ENCODE data around the gene CDH5.

Gene CDH5

DNA sequence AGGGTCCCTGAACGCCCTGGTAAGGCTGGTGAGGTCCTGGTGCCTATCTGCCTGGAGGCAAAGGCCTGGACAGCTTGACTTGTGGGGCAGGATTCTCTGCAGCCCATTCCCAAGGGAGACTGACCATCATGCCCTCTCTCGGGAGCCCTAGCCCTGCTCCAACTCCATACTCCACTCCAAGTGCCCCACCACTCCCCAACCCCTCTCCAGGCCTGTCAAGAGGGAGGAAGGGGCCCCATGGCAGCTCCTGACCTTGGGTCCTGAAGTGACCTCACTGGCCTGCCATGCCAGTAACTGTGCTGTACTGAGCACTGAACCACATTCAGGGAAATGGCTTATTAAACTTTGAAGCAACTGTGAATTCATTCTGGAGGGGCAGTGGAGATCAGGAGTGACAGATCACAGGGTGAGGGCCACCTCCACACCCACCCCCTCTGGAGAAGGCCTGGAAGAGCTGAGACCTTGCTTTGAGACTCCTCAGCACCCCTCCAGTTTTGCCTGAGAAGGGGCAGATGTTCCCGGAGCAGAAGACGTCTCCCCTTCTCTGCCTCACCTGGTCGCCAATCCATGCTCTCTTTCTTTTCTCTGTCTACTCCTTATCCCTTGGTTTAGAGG, 37.1 kb downstream of the CDH5 start:
- Mint-ChIP-seq H3K4me1 (ENCODE audit: low read depth) (peaks cover 14% of the 10 kb centered on the region), H3K36me3 (ENCODE audit: low read depth) (no peaks in the 10 kb centered on the region), H3K27ac (peak overlapping the region; percentile 38), H3K27me3 (peaks cover 25% of the 10 kb centered on the region), H3K9me3 (no peaks in the 10 kb centered on the region), H3K4me3 (no peak overlapping the region)
- no peak for DNase-seq

DNA sequence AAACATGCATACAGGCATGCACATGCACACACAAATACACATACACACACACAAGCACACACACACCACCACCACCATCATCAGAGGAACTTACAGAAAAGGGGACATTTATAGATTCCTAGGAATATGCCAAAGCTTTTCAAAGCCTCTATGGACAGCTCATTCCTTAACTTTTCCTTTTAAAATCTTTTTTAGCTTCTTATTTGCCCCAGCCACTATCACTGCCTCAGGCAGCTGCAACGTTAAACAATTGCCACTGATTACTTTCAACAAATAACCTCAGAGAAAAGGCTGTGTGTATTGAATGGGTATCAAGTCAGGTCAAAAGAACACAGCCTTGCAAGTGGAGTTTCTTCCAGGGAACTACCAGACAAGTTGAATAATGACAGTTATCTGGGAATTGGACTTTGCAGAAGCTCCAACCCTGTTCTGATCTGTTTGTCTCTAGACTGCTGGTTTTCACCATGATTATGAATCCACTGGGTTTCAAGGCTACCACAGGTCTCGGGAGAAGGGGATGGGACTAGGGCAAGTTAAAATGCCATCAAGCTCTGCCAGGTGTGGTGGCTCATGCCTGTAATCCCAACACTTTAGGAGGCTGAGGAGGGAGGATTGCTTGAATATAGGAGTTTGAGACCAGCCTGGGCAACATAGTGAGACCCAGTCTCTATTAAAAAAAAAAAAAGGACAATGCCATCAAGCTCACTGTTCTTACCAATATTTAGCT, 38.7 kb downstream of the CDH5 start:
- Mint-ChIP-seq H3K36me3 (ENCODE audit: low read depth) (peaks cover 1% of the 10 kb centered on the region), H3K9me3 (no peaks in the 10 kb centered on the region), H3K27me3 (peaks cover 18% of the 10 kb centered on the region), H3K27ac (no peak overlapping the region), H3K4me3 (no peak overlapping the region), H3K4me1 (ENCODE audit: low read depth) (peaks cover 23% of the 10 kb centered on the region)
- no peak for DNase-seq

DNA sequence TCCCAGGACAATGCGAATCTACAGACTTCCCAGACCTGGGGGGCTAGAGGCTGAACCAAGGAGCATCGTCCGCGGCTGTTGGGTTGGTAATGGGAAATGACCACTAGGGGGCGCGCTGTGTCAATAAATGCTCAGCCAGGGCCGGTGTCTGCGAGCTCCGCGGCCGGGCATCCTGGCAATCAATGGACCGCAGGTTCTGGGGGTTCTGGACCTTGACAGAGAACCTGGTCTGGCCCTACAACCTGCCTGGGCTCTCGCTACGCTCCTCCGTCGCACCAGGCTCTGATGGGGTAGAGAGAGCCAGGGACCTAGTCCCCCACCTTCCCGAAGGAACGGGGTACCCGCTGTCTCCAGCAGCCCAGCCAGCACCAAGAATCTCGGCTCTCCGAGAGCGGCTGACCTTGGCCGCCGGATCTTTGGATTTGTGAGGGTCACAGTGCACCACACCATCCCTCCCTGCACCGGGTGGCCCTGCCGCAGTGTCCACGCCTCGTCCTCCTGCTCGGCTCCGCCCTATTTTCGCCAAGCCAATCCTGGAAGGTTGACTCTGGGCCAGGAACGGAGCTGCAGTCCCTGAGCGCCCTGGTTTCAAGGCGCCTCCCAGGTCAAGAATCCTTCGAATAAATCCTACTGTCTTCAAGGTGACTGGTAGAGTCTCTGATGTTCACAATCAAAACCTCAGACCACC, 40.2 kb downstream of the CDH5 start:
- Mint-ChIP-seq H3K27ac (peak overlapping the region; percentile 71), H3K9me3 (no peaks in the 10 kb centered on the region)

DNA sequence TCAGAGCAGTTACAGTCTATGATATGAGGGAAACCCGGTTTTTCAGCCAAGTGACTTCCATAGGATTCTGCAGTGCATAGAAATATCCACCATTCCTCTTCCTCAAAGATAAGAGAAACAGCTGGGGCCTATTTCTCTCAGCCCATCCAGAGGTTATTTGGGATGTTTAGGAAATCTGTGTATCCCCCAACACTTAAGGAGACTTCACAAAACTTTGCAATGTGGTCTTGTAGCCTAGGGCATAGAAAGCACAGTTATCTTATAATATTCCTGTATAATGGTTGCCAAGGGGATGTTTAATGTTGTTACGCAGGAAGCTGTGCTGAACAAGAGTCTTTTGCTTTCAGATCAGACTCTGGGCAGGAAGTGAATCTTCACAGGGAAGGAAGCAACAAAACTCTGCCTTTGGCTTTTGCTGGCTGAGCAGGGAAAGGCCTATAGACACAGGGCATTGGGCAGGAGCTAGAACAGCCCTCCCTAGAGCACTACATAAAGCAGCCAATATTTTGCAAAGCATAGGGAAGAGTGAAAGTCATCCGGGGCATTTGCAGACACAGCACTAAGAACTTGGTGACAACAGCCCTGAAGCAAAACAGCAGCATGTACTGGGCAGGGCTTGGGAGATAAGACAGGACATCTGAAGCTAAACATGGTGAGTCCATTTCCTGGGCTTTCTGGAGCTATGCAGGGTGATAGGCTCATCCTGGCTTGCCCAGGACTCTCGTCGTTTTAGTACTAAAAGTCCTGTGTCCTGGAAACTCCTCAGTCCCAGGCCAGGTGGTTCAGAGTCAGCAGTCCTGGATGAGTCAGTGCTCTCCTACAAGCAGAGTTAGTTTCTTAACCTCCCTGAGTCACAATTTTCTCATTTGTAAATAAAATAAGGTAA, 41.9 kb downstream of the CDH5 start:
- H3K4me1 Mint-ChIP-seq (ENCODE audit: low read depth): peaks cover 23% of the 10 kb centered on the region
- H3K36me3 Mint-ChIP-seq (ENCODE audit: low read depth): peaks cover 13% of the 10 kb centered on the region
- H3K9me3 Mint-ChIP-seq: peaks cover 4% of the 10 kb centered on the region
- H3K27ac Mint-ChIP-seq: peak overlapping the region; percentile 91
- peak overlapping the region; percentile 75 for H3K4me3 Mint-ChIP-seq
- peaks cover 18% of the 10 kb centered on the region for H3K27me3 Mint-ChIP-seq
- DNase-seq: peak; percentile 58

More for the DNA sequence above, 40.2 kb downstream of the CDH5 start:
- DNase-seq: peak; percentile 94
- peaks cover 18% of the 10 kb centered on the region for H3K27me3 Mint-ChIP-seq
- peaks cover 12% of the 10 kb centered on the region for H3K36me3 Mint-ChIP-seq (ENCODE audit: low read depth)
- H3K4me3 Mint-ChIP-seq: peak overlapping the region; percentile 81
- H3K4me1 Mint-ChIP-seq (ENCODE audit: low read depth): peaks cover 23% of the 10 kb centered on the region

DNA sequence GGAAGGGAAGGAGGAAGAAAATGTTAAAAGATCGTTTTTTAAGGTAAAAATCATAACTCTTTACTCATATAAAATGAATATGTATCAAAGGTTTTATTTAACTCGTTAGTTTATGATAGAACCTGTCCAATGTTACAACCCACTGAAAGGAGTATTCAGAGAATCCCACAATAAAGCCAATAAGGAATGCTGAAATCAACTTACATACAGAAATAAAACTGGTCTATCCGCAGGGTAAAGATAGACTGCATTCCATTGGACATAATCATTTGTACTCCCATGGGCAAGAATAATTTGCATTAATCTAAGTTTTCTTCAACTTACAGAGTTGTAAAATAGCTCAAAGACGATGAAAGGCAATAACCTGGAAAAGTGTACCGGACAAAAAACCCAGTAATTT, 42.7 kb downstream of the CDH5 start:
- Mint-ChIP-seq H3K36me3 (ENCODE audit: low read depth) (peaks cover 13% of the 10 kb centered on the region), H3K4me1 (ENCODE audit: low read depth) (peaks cover 23% of the 10 kb centered on the region), H3K4me3 (peak overlapping the region; percentile 75), H3K27me3 (peaks cover 16% of the 10 kb centered on the region), H3K9me3 (peaks cover 4% of the 10 kb centered on the region), H3K27ac (peak overlapping the region; percentile 91)
- DNase-seq: no peak

DNA sequence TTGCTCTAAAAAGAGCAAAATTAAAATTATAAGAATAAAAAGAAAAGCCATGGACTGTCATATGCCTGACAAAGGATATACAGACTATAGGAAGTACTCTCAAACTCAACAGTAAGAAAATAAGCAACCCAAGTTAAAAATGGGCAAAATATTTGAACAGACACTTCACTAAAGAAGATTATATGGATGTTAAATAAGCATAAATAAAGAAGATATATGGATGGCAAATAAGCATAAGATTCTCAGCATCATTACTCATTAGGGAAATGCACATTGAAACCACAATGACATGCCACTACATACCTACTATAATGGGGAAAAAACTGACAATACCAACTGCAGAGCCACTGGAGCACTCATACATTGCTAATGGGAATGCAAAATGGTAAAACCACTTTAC, 45.7 kb downstream of the CDH5 start:
- H3K27ac Mint-ChIP-seq: no peak overlapping the region
- DNase-seq: no peak
- H3K36me3 Mint-ChIP-seq (ENCODE audit: low read depth): peaks cover 13% of the 10 kb centered on the region
- no peak overlapping the region for H3K4me3 Mint-ChIP-seq
- no peaks in the 10 kb centered on the region for H3K27me3 Mint-ChIP-seq
- H3K4me1 Mint-ChIP-seq (ENCODE audit: low read depth): peaks cover 19% of the 10 kb centered on the region
- H3K9me3 Mint-ChIP-seq: peaks cover 4% of the 10 kb centered on the region

DNA sequence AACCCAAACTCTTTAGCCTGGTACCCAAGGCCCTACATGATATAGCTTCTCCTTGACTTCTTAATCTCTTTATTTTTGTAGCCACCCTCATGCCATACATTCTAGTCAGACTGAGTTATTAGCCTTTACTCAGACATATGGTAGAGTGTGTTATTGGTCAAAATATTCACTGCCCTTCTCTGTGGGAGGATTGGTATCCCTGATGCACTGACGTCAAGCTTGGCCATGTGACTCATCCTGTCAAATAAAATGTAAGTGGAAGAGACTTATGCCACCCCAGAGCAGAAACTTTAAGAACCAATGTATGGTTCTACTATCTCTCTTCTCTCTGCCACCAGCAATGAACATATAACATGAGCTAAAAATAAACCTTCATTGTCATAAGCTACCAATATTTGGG, 48.4 kb downstream of the CDH5 start:
- no peaks in the 10 kb centered on the region for H3K27me3 Mint-ChIP-seq
- DNase-seq: no peak
- H3K36me3 Mint-ChIP-seq (ENCODE audit: low read depth): peaks cover 13% of the 10 kb centered on the region
- H3K9me3 Mint-ChIP-seq: peaks cover 4% of the 10 kb centered on the region
- H3K27ac Mint-ChIP-seq: no peak overlapping the region
- H3K4me1 Mint-ChIP-seq (ENCODE audit: low read depth): peaks cover under 1% of the 10 kb centered on the region
- no peak overlapping the region for H3K4me3 Mint-ChIP-seq

DNA sequence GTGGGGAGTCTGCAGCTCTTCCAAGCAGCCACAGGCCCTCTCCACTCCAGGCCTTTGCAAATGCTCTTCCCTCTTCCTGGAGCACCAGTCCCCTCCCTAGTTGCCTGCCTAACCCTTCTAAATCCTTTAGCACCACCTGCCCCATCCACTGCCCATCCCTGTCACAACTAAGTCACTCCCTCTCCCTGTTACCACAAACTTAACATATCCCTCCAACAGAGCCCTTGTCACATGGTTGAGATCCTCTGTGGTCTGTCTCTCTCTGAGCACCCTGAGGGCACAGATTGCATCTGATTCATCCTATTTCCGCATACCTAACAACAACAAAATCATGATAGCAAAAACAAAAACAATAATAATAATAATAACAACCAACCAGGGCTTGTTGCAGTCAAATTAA, 49.6 kb downstream of the CDH5 start:
- Mint-ChIP-seq H3K4me1 (ENCODE audit: low read depth) (no peaks in the 10 kb centered on the region), H3K9me3 (peaks cover 4% of the 10 kb centered on the region), H3K27ac (no peak overlapping the region), H3K4me3 (no peak overlapping the region), H3K27me3 (no peaks in the 10 kb centered on the region), H3K36me3 (ENCODE audit: low read depth) (peaks cover 6% of the 10 kb centered on the region)
- no peak for DNase-seq

DNA sequence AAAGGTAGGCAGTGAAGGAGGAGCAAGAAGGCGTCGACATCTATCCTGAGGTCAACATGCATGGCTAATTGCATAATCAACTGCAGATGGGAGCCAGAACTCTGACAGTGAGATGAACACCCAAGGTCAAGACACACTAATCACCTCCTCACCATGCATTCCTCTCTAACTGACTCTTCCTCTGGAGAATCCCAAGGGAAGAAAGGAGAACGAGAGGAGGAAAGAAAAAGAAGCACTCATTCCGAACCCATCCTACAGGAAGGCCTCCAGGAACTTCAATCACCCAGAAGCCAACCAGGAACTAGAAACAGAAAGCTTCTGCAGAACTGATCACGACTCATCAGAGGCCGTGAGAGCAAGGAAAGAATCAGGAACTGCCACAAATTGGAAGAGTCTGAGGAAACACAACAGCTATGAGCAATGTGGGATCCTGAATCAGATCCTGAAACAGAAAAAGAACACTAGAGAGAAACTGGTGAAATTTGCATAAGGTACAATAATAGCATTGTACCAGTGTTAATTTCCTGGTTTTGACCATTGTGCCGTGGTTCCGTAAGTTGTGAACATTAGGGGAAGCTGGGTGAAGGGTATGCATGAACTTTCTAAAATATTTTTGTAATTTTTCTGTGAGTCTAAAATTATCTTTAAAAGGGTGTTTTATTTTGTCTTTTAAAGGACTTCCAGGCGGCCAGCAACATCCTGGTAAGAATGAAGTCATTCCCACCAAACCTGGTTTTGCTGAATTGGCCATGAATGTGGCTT, 50.6 kb downstream of the CDH5 start:
- Mint-ChIP-seq H3K9me3 (peaks cover 4% of the 10 kb centered on the region), H3K4me3 (no peak overlapping the region), H3K27me3 (peaks cover 5% of the 10 kb centered on the region), H3K36me3 (ENCODE audit: low read depth) (no peaks in the 10 kb centered on the region), H3K4me1 (ENCODE audit: low read depth) (no peaks in the 10 kb centered on the region), H3K27ac (no peak overlapping the region)
- DNase-seq: no peak

DNA sequence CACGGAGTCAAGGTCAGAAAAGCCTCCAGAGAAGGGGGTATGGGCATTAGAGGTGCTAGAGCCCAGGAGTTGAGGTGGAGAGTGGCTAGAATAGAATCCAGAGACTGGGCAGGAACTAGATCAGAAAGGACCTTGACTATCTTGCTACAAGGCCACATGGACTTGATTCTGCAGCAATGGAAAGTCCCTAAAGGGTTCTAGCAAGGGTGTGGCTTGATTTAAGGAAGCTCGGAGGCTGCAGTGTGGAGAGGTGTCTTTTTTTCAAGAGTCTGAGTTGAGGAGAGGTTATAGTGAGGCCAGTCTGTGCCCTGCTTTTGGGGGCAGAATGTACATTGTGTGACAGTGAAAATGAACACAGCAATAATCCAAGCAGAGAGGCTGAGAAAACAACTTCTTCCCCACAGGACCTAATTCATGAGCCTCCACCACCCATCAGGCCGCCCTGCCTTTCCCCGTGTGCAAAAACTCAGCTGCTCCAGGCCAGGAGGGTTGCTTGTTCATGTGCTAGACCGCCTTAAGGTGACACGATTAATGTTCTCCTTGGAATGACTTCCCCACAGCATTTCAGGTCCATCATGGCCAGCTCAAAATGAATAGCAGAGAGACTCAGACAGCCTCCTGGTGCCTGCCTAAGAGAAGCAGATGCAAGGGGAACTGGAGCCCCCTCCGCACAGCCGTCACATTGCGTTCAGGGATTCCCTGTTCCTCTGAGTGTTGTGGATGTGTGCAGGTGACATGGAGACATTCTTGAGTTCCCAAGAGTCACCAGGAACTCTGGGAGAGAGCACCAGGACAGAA, 51.9 kb downstream of the CDH5 start:
- DNase-seq: no peak
- no peaks in the 10 kb centered on the region for H3K9me3 Mint-ChIP-seq
- H3K36me3 Mint-ChIP-seq (ENCODE audit: low read depth): no peaks in the 10 kb centered on the region
- H3K27ac Mint-ChIP-seq: no peak overlapping the region
- H3K4me1 Mint-ChIP-seq (ENCODE audit: low read depth): no peaks in the 10 kb centered on the region
- peaks cover 14% of the 10 kb centered on the region for H3K27me3 Mint-ChIP-seq
- H3K4me3 Mint-ChIP-seq: no peak overlapping the region

DNA sequence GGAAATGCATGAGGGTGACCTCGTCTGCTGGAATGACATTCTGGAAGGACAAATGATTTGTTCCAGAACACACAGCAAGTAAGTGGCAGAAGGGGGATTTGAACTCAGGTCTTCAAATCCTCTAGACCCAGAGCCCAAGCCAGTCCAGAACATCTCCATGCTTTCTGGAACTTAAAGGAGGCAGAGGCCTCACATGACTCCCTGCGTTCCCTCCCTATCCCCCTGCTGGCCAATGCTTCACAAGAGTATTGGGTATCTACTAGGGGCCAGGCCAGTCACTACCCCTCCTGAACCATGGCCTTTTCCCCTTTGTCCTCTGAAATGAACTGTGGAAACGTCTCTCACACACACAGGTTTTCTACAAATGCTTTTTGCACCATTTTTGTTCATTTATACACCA, 53.0 kb downstream of the CDH5 start:
- Mint-ChIP-seq H3K27ac (no peak overlapping the region), H3K27me3 (peaks cover 20% of the 10 kb centered on the region), H3K4me1 (ENCODE audit: low read depth) (no peaks in the 10 kb centered on the region), H3K4me3 (no peak overlapping the region), H3K9me3 (no peaks in the 10 kb centered on the region), H3K36me3 (ENCODE audit: low read depth) (no peaks in the 10 kb centered on the region)
- DNase-seq: no peak

DNA sequence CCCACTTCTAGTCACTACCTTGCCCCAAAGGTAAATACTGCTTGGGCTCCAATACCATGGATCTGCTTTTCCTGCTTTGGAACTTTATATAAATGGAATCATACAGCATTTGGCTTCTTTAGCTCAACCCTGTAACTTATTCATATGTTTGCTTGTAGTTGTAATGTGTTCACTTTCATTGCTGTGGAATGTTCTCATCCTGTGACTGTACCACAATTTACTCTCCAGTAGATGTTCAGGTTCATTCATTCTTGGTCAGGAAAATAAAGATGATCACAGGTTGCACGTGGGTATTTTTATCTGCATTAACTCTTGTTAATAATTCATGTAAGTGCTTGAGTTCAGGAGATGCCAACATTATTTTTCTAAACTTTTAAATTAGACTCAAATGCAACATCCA, 53.9 kb downstream of the CDH5 start:
- no peaks in the 10 kb centered on the region for H3K4me1 Mint-ChIP-seq (ENCODE audit: low read depth)
- H3K27me3 Mint-ChIP-seq: peaks cover 28% of the 10 kb centered on the region
- H3K27ac Mint-ChIP-seq: no peak overlapping the region
- no peaks in the 10 kb centered on the region for H3K9me3 Mint-ChIP-seq
- no peak for DNase-seq
- H3K4me3 Mint-ChIP-seq: no peak overlapping the region
- no peaks in the 10 kb centered on the region for H3K36me3 Mint-ChIP-seq (ENCODE audit: low read depth)

DNA sequence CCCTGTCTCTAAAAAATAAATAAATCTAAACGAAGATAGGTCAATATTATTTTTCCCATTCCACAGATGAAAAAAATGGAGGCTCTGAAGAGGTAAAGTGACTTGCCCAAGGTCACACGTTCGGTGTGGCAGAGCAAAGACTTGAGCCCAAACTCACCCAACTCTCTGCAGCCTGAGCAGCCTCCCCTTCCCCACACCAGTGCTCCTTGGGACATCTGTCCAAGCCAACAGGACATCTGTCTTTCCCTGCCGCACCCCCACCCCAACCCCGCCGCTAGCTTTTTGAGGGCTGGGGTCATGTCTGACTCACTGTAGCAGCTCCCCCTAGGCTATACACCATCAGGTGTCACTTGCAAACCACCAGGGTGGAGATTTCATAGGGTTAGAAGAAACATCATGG, 55.4 kb downstream of the CDH5 start:
- H3K36me3 Mint-ChIP-seq (ENCODE audit: low read depth): no peaks in the 10 kb centered on the region
- no peak for DNase-seq
- H3K9me3 Mint-ChIP-seq: no peaks in the 10 kb centered on the region
- no peak overlapping the region for H3K27ac Mint-ChIP-seq
- H3K27me3 Mint-ChIP-seq: peaks cover 39% of the 10 kb centered on the region
- peaks cover 4% of the 10 kb centered on the region for H3K4me1 Mint-ChIP-seq (ENCODE audit: low read depth)
- H3K4me3 Mint-ChIP-seq: no peak overlapping the region

Data from activated T-cell treated with anti-CD3 and anti-CD28 coated beads, Interleukin-2, amount 50 U/mL, for 24 hours (primary cell).